Subcutaneous abdominal adipose tissue (tissue), 5 donors: ENCODE results near the gene CHST11.
"Not testable (repeated sequence)": the region's sequence is repeated elsewhere in the genome, so short reads cannot be mapped to it uniquely, and the experiment has no call there.

Source experiments
- H3K27ac ChIP-seq: one replicate; pipeline ENCODE4 v1.7.0; 2013; ENCODE audit warnings: low read depth, mild to moderate bottlenecking, inconsistent platforms, low read length, moderate library complexity
- H3K27me3 ChIP-seq, 5 donors: one replicate each; pipeline ENCODE4 v1.7.0; 2013; ENCODE audit warnings: low read length in 5 of 5, inconsistent platforms in 1 of 5; ENCODE audit not compliant: control insufficient read depth in 5 of 5, insufficient read depth in 4 of 5
- H3K36me3 ChIP-seq, 5 donors: one replicate each; pipeline ENCODE4 v1.7.0; 2013; ENCODE audit warnings: low read length in 5 of 5; ENCODE audit not compliant: control insufficient read depth in 5 of 5, insufficient read depth in 5 of 5
- H3K4me1 ChIP-seq, 5 donors: one replicate each; pipeline ENCODE4 v1.7.0; 2013; ENCODE audit warnings: low read length in 5 of 5, mild to moderate bottlenecking in 3 of 5, moderate library complexity in 1 of 5; ENCODE audit not compliant: control insufficient read depth in 5 of 5, insufficient read depth in 5 of 5
- H3K4me3 ChIP-seq, 5 donors: one replicate each; pipeline ENCODE4 v1.7.0; 2013; ENCODE audit warnings: low read length in 5 of 5, low read depth in 1 of 5
- H3K9ac ChIP-seq, 5 donors: one replicate each; pipeline ENCODE4 v1.7.0; 2013; ENCODE audit warnings: low read length in 5 of 5, mild to moderate bottlenecking in 4 of 5, moderate library complexity in 3 of 5
- H3K9me3 ChIP-seq, 5 donors: one replicate each; pipeline ENCODE4 v1.7.0; 2013; ENCODE audit warnings: low read length in 5 of 5; ENCODE audit not compliant: control insufficient read depth in 5 of 5
- donor health status: healthy.
- donor health status: healthy.
- donor health status: healthy.
- donor health status: healthy.
- donor health status: healthy.

Gene CHST11

DNA sequence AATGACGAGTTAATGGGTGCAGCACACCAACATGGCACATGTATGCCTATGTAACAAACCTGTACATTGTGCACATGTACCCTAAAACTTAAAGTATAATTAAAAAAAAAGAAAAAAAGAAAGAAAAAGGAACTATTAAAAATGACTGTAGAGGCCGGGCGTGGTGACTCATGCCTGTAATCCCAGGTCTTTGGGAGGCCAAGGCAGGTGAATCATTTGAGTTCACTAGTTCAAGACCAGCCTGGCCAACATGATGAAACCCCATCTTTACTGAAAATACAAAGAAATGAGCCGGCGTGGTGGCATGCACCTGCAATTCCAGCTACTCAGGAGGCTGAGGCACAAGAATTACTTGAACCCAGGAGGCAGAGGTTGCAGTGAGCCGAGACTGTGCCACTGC, 118.0 kb downstream of the CHST11 start:
- H3K9ac ChIP-seq, H3K27ac ChIP-seq, H3K36me3 ChIP-seq, H3K4me3 ChIP-seq, H3K27me3 ChIP-seq, H3K9me3 ChIP-seq: not testable (repeated sequence)
- peaks cover 0 to 13% (median 6%) of the 10 kb centered on the region in 5 donors for H3K4me1 ChIP-seq

DNA sequence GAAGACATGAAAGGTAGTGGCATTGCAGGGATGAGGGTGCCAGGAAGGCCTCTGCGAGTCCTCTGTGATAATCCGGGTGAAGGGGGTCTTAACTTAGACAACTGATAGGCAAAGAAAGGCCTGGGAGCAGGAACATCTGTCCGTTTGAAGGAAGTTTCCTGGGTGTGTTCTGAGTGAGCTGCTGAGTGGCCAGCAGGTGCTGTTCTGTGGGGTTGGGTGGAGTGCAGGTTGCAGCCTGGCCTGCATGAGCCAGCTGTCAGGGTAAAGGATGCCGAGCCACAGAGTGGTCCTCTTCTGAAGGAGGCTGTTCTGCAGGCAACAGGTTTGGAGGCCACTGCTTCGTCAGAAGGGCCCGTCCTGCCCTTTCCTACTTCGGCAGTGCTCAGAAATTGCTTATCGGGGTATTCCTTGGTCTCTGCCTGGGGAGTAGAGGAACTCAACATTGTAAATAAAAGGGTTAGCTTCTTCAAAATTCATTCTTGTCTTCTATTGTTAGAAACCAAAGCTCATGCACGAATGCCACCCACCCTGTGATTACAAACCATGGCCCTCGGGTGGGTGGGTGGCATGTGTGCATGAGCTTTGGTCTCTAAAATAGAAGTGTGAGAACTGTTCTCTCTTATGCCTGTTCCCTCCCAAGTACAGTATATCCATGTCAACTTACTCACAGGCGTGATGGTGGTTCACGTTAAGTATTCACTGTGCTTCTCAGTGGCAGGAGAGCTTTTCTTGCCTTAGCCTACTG, 118.9 kb downstream of the CHST11 start:
- no peaks in the 10 kb centered on the region for H3K9me3 ChIP-seq
- H3K4me3 ChIP-seq: no peak overlapping the region
- no peak overlapping the region for H3K27ac ChIP-seq
- H3K36me3 ChIP-seq: no peaks in the 10 kb centered on the region
- no peaks in the 10 kb centered on the region for H3K27me3 ChIP-seq
- H3K4me1 ChIP-seq: peaks cover 0 to 6% (median 0%) of the 10 kb centered on the region in 5 donors
- no peak overlapping the region for H3K9ac ChIP-seq

DNA sequence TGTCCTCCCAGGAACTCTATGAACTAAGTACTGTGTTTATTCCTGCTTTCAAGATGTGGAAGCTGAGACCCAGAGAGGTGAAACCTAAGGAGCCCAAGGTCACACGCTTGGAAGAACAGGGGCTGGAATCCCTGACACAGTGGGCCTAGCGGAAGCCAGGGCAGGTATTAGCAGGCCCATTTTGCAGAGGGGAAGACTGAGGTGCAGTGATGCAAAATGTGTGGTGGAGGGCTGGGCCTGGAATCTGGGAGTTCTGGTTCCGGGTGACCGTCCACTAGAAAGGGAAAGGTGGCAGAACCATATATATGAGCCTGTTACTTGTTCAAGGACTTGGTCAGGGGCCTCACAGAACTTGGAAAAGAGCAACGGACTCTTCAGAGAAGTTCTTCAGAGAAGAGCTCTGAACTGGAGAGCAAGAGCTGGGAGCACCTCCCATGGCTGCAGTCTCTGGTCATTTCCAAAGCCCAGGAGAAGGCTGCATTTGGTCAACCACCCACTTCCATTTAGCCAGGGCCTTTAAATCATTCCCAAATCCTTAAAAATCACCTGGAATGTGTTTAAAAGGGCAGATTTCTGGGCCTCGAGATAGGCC, 119.5 kb downstream of the CHST11 start:
- H3K9me3 ChIP-seq: no peaks in the 10 kb centered on the region
- no peak overlapping the region for H3K9ac ChIP-seq
- H3K4me1 ChIP-seq: peaks cover 0 to 6% (median 0%) of the 10 kb centered on the region in 5 donors
- no peaks in the 10 kb centered on the region for H3K36me3 ChIP-seq
- H3K27ac ChIP-seq: no peak overlapping the region
- no peaks in the 10 kb centered on the region for H3K27me3 ChIP-seq
- no peak overlapping the region for H3K4me3 ChIP-seq

DNA sequence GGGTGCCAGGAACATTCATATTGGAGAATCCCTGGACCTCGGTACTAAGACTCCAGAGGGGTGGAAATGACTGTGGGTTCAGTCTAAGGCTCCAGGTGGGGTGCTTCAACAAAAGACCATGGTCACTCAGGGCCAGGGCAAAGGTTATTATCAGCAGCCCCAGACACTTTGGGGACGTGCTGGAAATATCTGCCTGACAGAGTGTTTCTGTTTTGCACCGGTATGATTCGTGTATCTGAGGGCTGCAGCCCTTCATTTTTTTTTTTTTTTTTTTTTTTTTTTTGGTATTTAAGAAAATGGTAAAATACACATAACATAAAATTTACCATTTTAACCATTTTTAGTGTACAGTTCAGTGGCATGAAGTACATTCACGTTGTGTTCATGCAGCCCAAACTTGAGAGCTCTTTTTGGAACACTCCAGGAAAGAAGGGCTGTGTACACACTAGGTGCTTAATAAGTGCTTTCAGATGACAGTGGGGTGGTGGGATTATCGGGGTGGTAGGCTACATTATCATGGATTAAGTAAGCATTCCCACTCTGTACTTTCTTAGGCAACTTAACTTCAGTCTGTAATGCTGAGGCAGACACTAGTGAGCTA, 120.3 kb downstream of the CHST11 start:
- peaks cover 0 to 6% (median 0%) of the 10 kb centered on the region in 5 donors for H3K4me1 ChIP-seq
- no peaks in the 10 kb centered on the region for H3K9me3 ChIP-seq
- no peaks in the 10 kb centered on the region for H3K27me3 ChIP-seq
- no peak overlapping the region for H3K27ac ChIP-seq
- H3K9ac ChIP-seq: no peak overlapping the region
- H3K36me3 ChIP-seq: no peaks in the 10 kb centered on the region
- no peak overlapping the region for H3K4me3 ChIP-seq

DNA sequence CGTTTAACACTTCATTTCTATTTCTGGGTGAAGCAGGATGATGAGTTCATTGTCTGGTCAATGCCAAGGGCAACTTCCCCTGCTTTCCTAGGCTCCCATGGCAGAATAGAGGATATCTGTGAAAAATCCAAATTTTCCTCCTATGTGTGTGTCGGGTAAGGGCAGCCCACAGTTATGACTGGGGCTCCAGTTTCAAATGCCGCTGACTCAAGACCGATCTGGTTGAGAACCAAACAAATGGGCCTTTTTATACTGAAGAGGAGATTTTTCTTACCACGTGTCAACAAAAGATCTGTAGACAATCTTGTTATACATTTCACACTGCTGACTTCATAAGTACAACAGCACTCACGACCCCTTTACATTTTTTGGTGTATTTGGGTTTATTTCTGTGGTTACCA, 120.8 kb downstream of the CHST11 start:
- Histone ChIP-seq H3K4me1 (peaks cover 0 to 6% (median 0%) of the 10 kb centered on the region in 5 donors), H3K27me3 (no peaks in the 10 kb centered on the region), H3K9ac (no peak overlapping the region), H3K36me3 (no peaks in the 10 kb centered on the region), H3K9me3 (no peaks in the 10 kb centered on the region), H3K27ac (no peak overlapping the region), H3K4me3 (no peak overlapping the region)

DNA sequence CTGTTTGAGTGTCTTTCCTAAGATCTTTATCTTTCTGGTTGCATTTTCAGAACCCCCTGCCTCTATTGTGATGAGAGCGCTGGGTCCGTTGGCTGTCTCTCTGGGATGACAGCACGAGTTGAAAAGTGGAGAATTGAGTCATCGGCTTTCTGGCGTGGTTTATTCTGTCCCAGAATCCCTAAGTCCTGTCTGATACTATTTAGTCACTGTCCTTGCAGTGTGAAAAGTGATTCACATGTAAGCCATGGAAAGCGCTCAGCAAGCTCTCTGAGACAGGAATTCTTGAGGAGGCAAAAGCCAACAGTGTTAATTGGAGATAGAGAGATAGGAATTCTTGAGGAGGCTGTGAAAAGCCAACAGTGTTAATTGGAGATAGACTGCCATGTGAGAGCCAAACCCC, 121.7 kb downstream of the CHST11 start:
- Histone ChIP-seq H3K36me3 (no peaks in the 10 kb centered on the region), H3K4me3 (no peak overlapping the region), H3K9ac (no peak overlapping the region), H3K27me3 (no peaks in the 10 kb centered on the region), H3K4me1 (peaks cover 0 to 6% (median 0%) of the 10 kb centered on the region in 5 donors), H3K9me3 (no peaks in the 10 kb centered on the region), H3K27ac (no peak overlapping the region)

DNA sequence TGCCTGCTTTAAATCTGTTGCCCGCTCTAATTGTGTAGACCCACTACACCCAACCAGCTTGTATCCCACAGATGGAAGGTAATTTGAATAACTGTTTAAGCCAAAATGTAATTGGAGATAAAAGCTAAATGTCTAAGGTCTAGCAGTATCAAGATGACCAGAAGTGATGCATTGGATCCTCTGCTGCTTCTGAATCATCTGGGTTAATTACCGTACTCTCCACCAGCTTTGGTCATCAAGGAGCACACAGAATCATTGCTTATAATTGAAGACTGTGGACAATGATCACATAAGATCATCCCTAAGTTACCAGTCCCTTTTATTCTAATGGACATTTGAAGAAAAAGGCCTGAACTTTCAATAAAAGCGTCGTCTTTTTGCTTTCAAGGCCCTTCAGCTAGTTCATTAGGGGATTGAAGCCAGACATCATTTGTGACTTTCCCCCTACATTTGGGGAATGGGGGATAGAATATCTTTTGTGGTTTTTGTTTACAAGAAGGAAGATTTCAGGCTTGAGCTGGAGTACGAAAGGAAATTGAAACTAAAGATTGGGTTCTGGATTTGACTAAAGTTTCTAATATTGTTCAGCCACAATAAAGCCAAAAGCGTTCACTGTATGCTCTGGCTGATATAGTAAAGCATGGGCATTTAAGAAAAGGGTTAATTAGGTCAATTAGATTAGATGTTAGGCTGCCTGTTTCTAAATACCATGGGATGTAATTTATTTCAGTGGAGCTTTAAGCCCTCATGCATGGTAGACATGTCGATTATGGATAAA, 123.2 kb downstream of the CHST11 start:
- H3K4me3 ChIP-seq: no peak overlapping the region
- no peaks in the 10 kb centered on the region for H3K9me3 ChIP-seq
- H3K27ac ChIP-seq: no peak overlapping the region
- peaks cover 0 to 6% (median 0%) of the 10 kb centered on the region in 5 donors for H3K4me1 ChIP-seq
- H3K36me3 ChIP-seq: no peaks in the 10 kb centered on the region
- H3K27me3 ChIP-seq: no peaks in the 10 kb centered on the region
- no peak overlapping the region for H3K9ac ChIP-seq

DNA sequence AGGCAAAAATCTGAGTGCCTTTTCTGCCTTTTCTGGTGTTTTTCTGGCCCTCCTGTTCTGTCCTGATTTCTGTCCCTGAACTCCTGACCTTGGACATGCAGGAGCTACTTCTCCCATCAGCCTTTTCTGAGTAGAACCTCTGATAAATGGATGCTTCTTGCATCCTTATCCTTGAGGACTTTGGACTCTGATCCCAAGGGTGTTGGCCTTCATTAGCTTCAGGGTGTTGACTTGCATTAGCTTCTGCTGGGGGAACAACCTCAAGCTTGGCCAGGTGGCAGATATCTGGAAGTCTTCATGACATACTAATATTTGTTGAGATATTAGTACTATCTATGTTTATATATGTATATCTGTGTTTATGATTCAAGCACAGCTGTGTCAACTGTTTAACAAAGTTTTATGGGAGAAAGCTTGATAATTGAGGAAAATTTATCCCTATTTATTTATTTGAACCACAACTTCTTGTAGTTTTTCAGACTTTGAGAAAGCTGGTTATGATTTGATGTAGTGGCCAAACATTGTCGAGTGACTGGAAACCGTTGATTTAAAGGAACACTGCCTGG, 124.3 kb downstream of the CHST11 start:
- Histone ChIP-seq H3K4me1 (peaks cover 0 to 6% (median 0%) of the 10 kb centered on the region in 5 donors), H3K9ac (no peak overlapping the region), H3K27ac (no peak overlapping the region), H3K9me3 (no peaks in the 10 kb centered on the region), H3K27me3 (no peaks in the 10 kb centered on the region), H3K36me3 (no peaks in the 10 kb centered on the region), H3K4me3 (no peak overlapping the region)

DNA sequence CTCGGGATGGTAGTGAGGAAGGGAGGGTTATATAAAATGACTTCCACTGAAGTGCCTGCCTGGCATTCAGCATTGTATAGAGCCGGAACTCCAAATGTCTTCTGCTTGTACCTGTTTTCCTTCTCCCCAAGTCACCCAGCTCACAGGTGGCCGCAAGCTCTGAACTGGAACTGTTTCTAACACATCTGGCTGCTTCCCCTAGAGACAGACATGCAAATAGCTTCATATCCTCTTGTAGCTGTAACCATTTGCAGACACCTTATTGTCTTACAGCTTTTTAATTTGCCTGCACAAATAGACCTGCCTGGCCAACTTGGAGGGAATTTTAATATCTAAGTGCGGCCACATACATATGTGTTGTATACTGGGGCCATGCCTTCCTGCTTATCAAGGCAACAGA, 126.0 kb downstream of the CHST11 start:
- Histone ChIP-seq H3K27me3 (no peaks in the 10 kb centered on the region), H3K36me3 (no peaks in the 10 kb centered on the region), H3K4me1 (no peaks in the 10 kb centered on the region), H3K9ac (no peak overlapping the region), H3K4me3 (no peak overlapping the region), H3K9me3 (no peaks in the 10 kb centered on the region), H3K27ac (no peak overlapping the region)
